HG03060 (cell line): ENCODE measurements around the gene IL4R.
"Not testable (repeated sequence)": the region's sequence is repeated elsewhere in the genome, so short reads cannot be mapped to it uniquely, and the experiment has no call there.

Experiments
- ATAC-seq: cut with Tn5 transposase; IDR thresholded peaks from one replicate; pipeline ENCODE4 v1.9.1; 2021; ENCODE audit warnings: low read depth, moderate number of reproducible peaks; ENCODE audit not compliant: unreplicated experiment

IL4R gene

DNA sequence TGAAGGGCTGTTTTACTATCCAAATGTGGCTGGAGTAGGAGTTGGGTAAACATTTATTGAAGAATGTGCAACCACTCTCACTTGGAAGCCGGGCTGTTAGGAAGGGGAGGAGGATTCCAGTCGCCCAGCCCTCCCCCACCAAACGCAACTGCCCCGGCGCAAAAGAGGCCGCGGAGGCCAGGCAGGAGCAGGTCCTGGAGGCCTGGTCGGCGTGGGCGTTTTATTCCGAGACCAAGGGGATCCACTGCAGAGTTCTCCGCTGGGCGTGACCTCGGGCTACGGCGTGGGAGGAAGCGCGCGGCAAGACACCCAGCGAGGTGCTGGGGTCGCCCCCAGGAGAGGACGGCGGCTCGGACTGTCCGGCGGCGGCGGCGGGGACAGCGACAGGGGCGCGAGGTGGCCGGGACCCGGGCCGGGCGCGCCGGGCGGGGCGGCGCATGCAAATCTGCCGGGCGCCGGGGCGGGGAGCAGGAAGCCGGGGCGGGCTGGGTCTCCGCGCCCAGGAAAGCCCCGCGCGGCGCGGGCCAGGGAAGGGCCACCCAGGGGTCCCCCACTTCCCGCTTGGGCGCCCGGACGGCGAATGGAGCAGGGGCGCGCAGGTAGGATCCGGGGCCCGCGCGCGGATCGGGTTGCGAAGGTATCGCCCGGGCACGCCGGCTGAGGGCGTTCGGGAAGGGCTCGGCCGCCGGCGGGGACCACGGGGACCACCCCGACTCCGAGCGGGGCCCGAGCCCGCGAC lies at the start of gene IL4R:
TSS of gene IL4R (plus strand) at position 553 of the 739 bp plus-strand sequence. CDS start 26,230 bp downstream, outside the sequence.
- no peak for ATAC-seq

DNA sequence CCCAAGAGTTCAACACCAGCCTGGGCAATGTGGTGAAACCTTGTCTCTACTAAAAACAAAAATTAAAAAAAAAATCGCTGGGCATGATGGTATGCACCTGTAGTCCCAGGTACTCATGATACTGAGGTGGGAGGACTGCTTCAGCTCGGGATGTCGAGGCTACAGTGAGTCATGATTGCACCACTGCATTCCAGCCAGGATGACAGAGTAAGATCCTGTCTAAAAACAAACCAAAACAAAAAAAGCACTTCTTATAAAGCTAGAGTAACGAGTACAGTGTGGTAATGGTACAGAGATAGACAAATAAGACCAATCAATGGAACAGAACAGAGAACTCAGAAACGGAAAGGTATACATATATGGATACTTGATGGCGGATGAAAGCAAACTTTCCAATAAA lies 49.6 kb upstream of the IL4R start:
- no peak for ATAC-seq

- ATAC-seq: no peak
These were observed 47.8 kb upstream of the IL4R start for GRCh38 chr16:27265982-27266381.

DNA sequence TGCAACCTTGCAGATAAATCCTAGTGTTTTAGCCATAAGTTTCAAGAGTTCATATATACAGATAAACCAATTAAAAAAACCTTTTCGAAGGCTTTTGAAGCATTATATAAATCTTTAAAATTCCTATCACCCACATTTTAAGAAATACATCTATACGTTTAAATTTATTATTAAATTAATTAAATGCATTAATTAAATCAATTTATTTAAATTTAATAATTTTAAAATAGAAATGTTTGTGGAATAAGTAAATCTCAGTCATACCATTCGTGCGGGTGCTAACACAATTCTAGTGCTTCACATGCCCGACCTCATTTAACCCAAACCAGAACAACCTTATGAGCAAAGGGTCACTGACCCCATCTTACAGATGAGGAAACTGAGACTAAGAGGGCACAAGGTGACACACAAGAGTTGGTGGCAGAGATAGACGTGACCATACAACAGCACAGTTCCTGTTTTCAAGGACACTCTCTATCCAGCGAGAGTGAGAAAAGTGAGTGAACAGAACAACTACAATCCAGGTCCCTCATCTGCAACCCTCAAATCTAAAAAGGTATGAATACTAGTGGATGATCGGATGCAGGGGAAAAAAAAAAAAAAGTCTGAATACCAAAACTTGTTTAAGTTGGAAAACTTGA lies 46.6 kb upstream of the IL4R start:
- no peak for ATAC-seq

GRCh38 chr16:27268376-27269299 lies 45.1 kb upstream of the IL4R start, which contains the start of gene NSMCE1:
TSS of gene NSMCE1 (minus strand) at chr16:27268772. CDS start at chr16:27257570, 11,202 bp downstream.
- ATAC-seq: peak; percentile 91

- no peak for ATAC-seq
These were observed 44.2 kb upstream of the IL4R start for GRCh38 chr16:27269300-27270150.

- ATAC-seq: no peak
These were observed 43.4 kb upstream of the IL4R start for GRCh38 chr16:27270349-27270748.

DNA sequence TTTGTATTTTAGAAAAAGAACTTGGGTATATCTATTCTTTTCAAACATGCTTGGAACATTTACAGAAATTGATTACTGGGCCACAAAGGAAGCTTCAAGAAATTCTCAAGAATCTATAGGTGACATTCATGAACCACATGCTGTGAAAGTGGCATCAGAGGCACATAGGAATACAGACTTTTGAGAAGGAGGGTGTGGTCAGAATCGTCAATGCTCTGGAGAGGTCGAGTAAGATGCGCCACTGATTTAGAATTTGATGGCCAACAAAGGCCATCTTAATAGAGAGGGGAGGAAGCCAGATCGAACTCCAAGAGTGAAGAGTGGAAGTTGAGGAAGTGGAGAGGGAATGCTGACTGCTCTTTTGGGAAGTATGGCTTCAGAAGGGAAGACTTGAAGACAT lies 41.7 kb upstream of the IL4R start:
- no peak for ATAC-seq

DNA sequence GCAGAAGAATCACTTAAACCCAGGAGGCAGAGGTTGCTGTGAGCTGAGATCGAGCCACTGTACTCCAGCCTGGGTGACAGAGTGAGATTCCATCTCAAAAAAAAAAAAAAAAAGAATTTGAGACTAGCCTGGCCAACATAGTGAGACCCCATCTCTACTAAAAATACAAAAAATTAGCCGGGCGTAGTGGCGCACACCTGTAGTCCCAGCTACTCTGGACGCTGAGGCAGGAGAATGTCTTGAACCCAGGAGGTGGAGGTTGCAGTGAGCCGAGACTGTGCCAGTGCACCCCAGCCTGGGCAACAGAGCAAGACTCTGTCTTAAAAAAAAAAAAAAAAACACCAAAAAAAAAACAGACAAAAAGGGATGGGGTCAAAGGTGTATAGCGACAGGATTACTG lies 41.1 kb upstream of the IL4R start:
- not testable (repeated sequence) for ATAC-seq

- no peak for ATAC-seq
These were observed 40.5 kb upstream of the IL4R start for GRCh38 chr16:27273330-27273669.

DNA sequence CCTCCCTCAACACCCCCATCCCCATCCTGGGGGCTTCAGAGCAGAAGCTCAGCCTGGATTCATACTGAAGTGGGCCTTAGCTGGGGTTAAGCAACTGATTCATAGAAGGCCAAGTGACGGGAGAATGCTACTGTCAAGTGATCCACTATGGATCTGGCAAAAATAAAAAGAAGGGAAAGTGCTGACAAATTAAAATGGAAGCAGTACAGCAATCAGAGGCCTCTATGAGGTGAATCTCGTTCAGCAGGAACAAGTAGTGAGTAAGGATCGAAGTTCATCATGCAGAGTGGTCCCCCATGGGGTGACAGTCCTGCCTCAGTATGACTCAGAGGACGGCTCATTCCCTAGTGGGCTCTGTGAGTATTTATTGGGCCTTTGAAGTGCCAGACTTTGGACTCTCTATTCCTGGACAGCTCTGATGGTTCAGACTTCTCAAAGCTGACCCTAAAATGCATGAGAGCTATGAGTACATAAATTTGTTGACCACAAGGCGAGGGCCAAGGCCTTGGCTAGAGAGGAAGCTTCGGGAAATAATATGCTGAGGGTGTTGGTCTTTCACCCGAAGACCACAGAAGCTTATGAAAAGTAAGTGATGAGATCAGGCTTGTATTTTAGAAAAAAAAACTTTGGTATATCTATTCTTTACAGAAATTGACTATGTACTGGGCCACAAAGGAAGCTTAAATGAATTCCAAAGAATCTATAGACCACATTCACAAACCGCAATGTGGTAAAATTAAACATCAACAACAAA lies 39.9 kb upstream of the IL4R start:
- ATAC-seq: no peak

GRCh38 chr16:27274424-27274874 lies 39.3 kb upstream of the IL4R start:
- not testable (repeated sequence) for ATAC-seq

- no peak for ATAC-seq
These were observed 38.4 kb upstream of the IL4R start for GRCh38 chr16:27275394-27275793.

- no peak for ATAC-seq
These were observed 32.5 kb upstream of the IL4R start for GRCh38 chr16:27281243-27281642.

DNA sequence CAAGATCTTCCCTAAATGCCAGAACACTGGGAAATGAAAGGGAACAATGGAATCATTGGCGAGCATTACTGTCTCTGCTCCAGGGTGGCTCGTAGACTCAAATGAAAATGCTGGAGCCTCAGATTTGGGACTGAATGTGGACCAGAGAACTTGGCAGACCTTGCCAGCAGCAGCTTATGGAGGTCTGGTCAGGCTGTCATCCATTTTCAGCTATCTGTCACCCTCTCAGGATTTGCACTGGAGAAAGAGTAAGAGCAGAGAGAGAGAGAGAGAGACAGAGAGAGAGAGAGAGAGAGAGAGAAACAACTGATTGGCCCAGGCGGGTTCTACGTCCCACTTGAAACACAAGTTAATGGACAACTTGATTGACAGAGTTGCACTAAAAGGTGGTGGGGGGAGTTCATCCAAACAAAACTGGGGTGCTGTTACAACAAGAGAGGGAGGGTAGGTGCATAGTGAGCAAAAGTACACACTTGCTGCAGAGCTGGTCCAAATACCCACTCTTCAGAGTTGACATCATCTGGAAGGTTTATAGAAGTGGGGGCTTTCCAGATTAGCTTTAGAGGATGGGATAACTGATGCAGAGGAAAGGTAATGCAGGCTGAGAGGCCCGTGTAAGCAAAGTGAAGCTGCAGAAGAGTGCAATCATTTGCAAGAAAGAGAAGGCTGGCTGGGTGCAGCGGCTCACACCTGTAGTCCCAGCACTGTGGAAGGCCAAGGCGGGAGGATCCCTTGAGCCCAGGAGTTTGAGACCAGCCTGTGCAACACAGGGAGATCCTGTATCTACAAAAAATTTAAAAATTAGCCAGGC lies 28.7 kb upstream of the IL4R start:
- no peak for ATAC-seq

DNA sequence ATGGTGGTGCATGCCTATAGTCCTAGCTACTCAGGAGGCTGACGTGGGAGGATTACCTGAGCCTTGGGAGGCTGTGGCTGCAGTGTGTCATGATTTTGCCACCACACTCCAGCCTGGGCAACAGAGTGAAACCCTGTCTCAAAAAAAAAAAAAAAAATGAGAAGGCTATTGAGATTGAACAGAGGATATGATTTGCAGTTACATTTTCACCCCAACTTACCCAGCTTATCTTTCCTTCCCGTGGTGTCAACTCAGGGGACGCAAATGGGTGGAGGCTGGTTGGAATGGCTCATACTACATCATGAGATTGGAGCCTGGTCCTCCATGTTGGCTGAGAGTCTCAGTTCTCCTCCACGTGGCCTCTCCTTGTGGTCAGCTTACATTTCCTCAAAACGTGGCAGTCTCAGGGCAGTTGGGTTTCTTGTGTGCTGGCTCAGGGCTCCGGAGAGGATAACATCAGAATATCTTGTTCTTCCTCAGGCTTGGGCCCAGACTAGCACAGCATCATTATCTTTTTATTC lies 28.0 kb upstream of the IL4R start:
- ATAC-seq: no peak

DNA sequence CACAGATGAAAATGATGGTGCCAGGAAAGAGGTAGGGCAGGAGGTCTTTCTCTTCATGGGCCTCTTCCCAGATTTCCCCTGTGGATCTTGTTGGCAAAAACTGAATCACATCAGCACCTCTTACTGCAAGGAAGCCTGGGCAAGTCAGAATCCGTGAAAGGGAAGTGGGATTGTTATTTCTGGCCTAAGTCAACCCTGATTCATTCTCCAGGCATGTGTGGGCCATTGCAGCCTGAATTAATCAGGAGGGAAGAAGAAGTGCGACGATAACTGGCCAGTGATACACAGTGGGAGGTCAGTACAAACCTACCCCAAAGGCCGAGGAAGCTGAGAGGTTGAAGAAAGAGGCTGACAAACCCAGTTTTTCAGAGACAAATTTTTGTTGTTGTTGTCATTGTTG lies 27.3 kb upstream of the IL4R start:
- ATAC-seq: no peak

DNA sequence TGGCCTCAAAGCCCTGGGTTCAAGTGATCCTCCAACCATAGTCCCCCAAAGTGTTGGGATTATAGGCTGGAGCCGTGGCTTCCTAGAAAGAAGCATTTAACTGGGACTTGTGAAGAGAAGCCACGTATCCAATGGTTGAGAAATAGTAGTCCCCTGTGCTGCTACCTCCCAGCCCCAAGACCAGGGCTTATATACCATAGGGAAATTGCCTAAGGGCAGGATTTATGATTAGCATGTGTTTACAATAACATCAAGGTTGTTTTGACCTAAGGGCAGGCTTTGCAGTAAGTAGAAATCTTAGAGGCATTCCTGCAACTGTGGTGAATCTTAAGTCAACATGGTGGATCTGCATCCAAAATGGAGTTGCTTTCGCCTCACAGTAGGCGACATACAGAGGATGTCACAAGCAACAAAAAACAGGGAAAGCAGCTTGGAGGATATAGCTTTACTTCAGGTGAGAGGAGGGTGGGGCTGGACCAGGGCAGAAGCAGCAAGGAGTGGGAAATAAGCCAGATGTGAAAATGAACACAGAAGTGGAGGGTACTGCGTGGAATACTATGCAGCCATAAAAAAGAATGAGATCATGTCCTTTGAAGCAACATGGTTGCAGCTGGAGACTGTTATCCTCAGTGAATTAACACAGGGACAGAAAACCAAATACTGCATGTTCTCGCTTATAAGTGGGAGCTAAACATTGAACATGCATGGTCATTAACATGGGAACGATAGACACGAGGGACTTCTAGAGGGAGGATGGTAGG lies 26.5 kb upstream of the IL4R start:
- no peak for ATAC-seq
